Neutrophil (primary cell): ENCODE results near the gene GNAQ.
A peak's percentile ranks its signal among the peaks of the same experiment; 100 is the strongest.

Experiments used
- H3K27ac ChIP-seq: fragments of 200-600 bp; sonication (generic); 2 replicates; pipeline ENCODE4 v1.5.1; 2016; ENCODE audit warnings: mild to moderate bottlenecking, moderate library complexity
- H3K27me3 ChIP-seq: fragments of 200-600 bp; sonication (generic); 2 replicates; pipeline ENCODE4 v1.6.0; 2016; ENCODE audit warnings: mild to moderate bottlenecking
- H3K36me3 ChIP-seq: fragments of 200-600 bp; sonication (generic); 2 replicates; pipeline ENCODE4 v1.5.1; 2017
- H3K4me1 ChIP-seq, 2 experiments: fragments of 200-600 bp in 1 of 2; sonication (generic) in 1 of 2; 1 replicate in 1 of 2; 2 replicates in 1 of 2; pipeline versions ENCODE4 v1.5.1 to v1.6.1; 2013 to 2016; ENCODE audit warnings: low read depth in 1 of 2, low read length in 1 of 2, mild to moderate bottlenecking in 1 of 2, moderate library complexity in 1 of 2; ENCODE audit not compliant: control insufficient read depth in 1 of 2, insufficient read depth in 1 of 2
- H3K4me3 ChIP-seq, 2 experiments: fragments of 200-600 bp in 1 of 2; sonication (generic) in 1 of 2; 1 replicate in 1 of 2; 2 replicates in 1 of 2; pipeline ENCODE4 v1.5.1; 2013 to 2016; ENCODE audit warnings: low read depth in 1 of 2, low read length in 1 of 2, mild to moderate bottlenecking in 1 of 2, moderate library complexity in 1 of 2
- H3K9me3 ChIP-seq: fragments of 200-600 bp; sonication (generic); 2 replicates; pipeline ENCODE4 v1.5.1; 2016
- TF ChIP-seq, protein P1 (sequence below): fragments of 200-600 bp; sonication (generic); IDR thresholded peaks from 2 replicates; pipeline ENCODE4 v1.5.1; 2016; ENCODE audit warnings: antibody characterized with exemption

Gene GNAQ

GRCh38 chr9:77802515-77803293 is 228.9 kb downstream of the GNAQ start:
- H3K4me3 ChIP-seq = no peak overlapping the region
- TF ChIP-seq, protein P1, sequence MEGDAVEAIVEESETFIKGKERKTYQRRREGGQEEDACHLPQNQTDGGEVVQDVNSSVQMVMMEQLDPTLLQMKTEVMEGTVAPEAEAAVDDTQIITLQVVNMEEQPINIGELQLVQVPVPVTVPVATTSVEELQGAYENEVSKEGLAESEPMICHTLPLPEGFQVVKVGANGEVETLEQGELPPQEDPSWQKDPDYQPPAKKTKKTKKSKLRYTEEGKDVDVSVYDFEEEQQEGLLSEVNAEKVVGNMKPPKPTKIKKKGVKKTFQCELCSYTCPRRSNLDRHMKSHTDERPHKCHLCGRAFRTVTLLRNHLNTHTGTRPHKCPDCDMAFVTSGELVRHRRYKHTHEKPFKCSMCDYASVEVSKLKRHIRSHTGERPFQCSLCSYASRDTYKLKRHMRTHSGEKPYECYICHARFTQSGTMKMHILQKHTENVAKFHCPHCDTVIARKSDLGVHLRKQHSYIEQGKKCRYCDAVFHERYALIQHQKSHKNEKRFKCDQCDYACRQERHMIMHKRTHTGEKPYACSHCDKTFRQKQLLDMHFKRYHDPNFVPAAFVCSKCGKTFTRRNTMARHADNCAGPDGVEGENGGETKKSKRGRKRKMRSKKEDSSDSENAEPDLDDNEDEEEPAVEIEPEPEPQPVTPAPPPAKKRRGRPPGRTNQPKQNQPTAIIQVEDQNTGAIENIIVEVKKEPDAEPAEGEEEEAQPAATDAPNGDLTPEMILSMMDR = no peak
- no peaks in the 10 kb centered on the region for H3K36me3 ChIP-seq
- peak overlapping the region; percentile 32 for H3K27ac ChIP-seq
- peaks cover 42 to 63% of the 10 kb centered on the region in 2 experiments for H3K4me1 ChIP-seq
- no peaks in the 10 kb centered on the region for H3K9me3 ChIP-seq
- H3K27me3 ChIP-seq = no peaks in the 10 kb centered on the region

DNA sequence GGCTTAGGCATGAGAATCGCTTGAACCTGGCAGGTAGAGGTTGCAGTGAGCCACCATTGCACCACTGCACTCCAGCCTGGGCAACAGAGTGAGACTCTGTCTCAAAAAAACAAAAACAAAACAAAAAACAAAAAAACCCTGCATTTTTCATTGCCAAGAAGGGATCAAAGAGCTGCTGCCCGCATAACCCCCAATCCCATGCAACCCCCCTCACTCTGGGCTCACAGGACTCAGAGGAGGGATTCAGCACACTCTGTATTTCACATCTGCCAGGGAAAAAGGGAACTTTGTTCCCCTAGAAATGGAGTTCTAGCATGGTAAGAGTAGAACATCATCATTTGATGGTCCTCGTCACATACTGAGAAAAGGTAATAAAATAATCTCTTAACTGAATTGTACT is 229.5 kb downstream of the GNAQ start:
- peaks cover 4% of the 10 kb centered on the region for H3K36me3 ChIP-seq
- no peak overlapping the region for H3K4me3 ChIP-seq
- no peaks in the 10 kb centered on the region for H3K27me3 ChIP-seq
- H3K27ac ChIP-seq = no peak overlapping the region
- TF ChIP-seq, protein P1 = no peak
- peaks cover 42 to 63% of the 10 kb centered on the region in 2 experiments for H3K4me1 ChIP-seq
- H3K9me3 ChIP-seq = no peaks in the 10 kb centered on the region

GRCh38 chr9:77800924-77801551 is 230.6 kb downstream of the GNAQ start:
- peak overlapping the region; percentile 32 for H3K27ac ChIP-seq
- peaks cover 9% of the 10 kb centered on the region for H3K36me3 ChIP-seq
- no peaks in the 10 kb centered on the region for H3K27me3 ChIP-seq
- peaks cover 42 to 63% of the 10 kb centered on the region in 2 experiments for H3K4me1 ChIP-seq
- no peaks in the 10 kb centered on the region for H3K9me3 ChIP-seq
- TF ChIP-seq, protein P1 = no peak
- H3K4me3 ChIP-seq = no peak overlapping the region

DNA sequence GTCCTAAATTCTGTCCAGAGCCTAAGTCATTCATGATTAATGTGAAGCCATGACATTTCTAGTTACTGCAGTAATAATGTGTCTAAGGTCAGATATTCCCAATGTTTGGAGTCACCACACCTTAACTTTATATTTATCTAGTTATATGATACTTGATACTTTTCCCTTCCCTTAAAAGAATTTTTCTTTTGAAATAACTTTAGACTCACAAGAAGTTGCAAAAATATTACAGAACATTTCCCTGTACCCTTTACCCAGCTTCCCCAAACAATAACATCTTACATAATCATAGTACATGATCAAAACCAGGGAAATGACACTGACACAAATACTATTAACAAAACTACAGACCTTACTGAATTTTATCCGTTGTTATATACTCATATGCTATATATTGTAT is 233.5 kb downstream of the GNAQ start:
- H3K4me1 ChIP-seq = peaks cover 51 to 58% of the 10 kb centered on the region in 2 experiments
- H3K27ac ChIP-seq = peak overlapping the region; percentile 70
- TF ChIP-seq, protein P1 = no peak
- no peaks in the 10 kb centered on the region for H3K27me3 ChIP-seq
- H3K9me3 ChIP-seq = no peaks in the 10 kb centered on the region
- peaks cover 27% of the 10 kb centered on the region for H3K36me3 ChIP-seq
- H3K4me3 ChIP-seq = no peak overlapping the region

DNA sequence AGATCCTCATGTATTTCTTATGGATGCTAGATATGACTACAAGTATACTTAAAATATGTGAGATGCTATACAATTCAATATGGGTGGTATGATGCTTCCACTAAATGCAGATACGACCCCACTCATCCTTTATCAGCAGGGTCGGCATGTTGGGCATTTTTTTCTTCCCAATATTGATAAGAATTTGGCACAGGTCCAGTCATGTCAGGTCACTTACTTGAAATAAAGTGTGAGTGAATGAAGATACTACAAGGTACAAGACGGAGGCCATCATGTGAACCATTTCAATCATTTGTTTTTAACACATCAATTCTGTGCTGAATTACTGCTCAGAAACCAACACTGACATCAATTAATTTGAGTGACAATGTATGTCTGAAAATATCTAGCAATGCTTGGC is 236.6 kb downstream of the GNAQ start:
- H3K4me1 ChIP-seq = peaks cover 51 to 52% of the 10 kb centered on the region in 2 experiments
- no peaks in the 10 kb centered on the region for H3K27me3 ChIP-seq
- TF ChIP-seq, protein P1 = no peak
- H3K9me3 ChIP-seq = no peaks in the 10 kb centered on the region
- no peak overlapping the region for H3K4me3 ChIP-seq
- peak overlapping the region; percentile 70 for H3K27ac ChIP-seq
- H3K36me3 ChIP-seq = peaks cover 45% of the 10 kb centered on the region
